NCI-H2029 treated with DMSO at 0.1 percent for 48 hours (cell line): ENCODE data around the gene CHST13.
"Not testable (repeated sequence)": the region's sequence is repeated elsewhere in the genome, so short reads cannot be mapped to it uniquely, and the experiment has no call there.

Experiments used
- DNase-seq: peaks from one replicate; lab custom pipeline; 2025; lab: John Stamatoyannopoulos, UW

CHST13 gene

DNA sequence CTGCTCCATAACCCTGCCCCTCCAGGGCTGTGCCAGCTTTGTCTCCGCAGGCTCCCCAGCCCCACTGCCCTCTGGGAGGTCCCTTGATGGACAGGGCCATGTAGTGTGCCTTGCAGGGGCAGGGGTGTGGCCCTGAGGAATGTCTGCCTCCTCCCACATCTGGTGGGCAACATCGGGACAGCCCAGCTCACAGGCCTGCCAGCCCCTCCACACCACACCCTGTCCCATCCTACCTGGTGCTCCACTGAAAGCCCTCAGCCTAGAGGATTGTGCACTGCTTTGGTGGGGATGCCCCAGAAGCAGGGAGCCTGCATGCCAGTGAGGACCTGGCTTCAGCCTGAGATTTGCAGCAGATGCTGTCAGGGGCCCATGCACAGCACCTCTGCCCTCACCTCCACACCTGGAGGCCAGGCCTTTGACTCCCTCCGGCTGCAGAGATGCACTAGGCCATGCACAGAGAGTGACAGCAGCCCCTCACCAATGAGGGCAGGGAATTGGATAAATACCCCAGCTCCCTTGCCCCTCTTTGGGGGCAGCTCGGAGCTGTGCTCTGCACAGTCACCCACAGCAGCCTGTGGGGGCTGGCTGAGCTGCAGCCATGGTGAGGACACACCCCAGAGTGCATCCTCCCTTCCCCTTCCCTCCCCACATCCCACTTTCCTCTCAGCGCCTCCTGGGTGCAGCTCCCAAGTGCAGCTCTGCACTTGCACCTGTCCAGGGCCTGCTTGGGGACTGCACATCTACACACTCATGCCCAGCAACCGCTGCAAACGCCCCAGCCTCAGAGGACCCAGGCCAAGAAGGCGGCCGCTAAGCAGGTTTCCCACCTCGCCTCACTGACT lies 32.1 kb downstream of the CHST13 start:
- DNase-seq: no peak

DNA sequence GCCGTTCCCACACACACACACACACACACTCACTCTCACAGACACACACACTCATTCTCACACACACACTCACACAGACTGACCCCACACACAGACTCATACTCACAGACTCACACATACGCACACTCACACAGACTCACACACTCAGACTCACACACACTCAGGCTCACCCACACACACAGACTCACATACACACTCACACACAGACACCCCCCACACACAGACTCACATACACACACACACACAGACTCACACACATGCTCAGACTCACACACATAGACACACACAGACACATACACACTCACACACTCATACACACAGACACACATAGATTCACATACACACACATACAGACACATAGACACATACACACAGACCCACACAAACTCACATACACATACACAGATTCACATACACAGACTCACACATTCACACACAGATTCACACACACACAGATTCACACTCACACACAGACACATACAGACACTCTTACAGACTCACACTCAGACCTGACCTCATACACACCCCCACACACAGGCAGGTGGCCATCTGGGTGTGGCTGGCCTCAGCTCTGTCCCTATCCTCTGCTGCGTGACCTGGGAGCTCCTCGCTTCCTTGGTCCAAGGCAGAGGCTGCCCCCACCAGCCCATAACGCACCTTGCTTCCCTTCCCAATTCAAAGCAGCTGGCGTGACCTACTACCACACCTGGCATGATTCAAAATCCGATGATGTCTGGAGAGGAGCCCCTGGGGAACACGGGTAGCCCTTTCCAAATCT lies 32.9 kb downstream of the CHST13 start:
- DNase-seq: no peak

DNA sequence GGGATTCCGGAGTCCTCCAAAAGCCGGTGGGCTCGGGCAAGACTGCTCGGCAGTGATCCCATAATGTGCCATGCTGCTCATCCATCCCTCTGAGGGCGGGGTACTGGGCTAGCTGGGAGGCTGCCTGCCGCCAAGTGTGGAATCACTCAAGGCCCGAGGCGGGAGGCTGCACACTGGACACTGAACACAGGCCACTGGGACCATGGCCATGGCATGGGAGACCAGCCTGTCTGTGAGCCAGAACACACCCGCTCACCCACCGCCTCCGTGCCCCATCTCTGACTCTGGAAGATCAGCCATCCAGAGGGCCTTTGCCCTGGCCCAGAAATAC lies 33.4 kb downstream of the CHST13 start:
- no peak for DNase-seq

DNA sequence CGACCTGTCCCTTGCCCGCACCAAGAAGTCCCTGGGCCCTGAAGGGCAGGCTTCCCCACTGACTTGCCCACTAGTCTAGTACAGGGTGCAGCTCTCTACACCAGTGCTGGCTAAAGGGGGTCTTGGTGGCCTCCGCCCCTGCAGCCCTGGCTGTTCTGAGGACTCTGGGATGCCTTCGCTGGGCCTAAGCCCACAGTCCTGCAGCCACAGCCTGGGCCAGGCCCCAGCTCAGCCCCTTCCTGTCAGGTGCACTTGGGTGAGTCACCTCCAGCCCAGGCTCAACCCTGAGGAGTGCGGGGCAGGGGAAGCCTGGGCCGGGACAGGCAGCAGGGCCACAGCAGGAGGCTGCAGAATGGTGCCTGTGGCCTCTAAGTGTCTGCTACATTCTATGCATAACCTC lies 33.8 kb downstream of the CHST13 start:
- DNase-seq: no peak

DNA sequence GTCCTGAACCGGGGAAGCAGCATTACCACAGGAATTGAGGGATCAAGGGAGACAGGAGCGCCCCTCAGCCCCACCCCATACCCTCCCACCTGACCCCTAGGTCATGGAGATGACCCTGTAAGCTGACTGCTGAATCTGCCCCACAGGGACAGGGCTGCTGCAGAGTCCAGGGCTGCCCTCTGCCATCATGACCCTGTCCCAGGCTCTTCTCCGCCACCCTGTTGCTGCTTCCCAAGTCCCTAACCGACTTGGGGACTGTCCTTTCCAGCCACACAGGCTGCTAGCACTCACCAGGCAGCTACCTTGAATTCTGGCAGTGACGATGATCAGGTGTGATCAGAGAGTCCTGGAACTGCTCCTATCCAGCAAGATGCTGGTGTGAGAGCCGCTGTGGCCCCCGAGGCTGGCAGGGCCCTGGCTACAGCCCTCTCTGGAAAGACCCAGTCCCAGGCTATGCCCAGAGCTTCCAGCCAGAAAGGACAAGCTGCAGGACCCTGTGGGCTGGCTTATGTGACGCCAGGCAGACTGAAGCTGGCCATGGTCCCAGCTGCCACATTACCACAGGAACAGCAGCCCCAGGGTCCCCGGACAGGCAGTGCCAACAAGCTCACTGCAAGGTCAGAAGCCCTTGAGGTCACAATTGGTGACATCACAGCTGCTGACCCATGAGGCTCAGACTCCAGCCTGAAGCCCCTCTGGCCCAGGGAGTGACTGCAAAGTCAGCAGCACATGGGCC lies 34.5 kb downstream of the CHST13 start, which contains the start of gene C3orf22:
Gene C3orf22, minus strand, starts transcription at position 597 of the 736 bp plus-strand sequence. CDS start 5,542 bp downstream, outside the sequence.
- no peak for DNase-seq

DNA sequence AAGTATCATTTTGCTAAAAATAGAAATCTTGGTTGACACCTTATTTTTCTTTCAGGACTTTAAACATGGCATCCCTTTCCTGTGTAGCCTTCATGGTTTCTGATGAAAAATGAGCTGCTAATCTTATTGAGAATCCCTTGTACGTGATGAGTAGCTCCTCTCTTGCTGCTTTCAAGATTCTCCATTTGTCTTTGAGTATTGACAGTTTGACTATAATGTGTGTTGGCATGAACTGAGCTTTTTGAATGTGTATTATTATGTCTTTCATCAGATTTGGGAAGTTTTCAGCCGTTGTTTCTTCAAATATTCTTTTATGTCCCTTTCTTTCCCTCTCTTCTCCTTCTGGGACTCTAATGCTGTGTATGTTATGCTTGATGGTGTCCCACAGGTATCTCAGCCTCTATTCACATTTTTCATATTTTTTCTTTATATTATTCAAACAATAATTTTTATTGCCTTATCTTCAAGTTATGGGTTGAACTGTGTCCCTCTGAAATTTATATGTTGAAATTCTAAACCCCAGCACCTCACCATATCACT lies 38.9 kb downstream of the CHST13 start:
- no peak for DNase-seq

DNA sequence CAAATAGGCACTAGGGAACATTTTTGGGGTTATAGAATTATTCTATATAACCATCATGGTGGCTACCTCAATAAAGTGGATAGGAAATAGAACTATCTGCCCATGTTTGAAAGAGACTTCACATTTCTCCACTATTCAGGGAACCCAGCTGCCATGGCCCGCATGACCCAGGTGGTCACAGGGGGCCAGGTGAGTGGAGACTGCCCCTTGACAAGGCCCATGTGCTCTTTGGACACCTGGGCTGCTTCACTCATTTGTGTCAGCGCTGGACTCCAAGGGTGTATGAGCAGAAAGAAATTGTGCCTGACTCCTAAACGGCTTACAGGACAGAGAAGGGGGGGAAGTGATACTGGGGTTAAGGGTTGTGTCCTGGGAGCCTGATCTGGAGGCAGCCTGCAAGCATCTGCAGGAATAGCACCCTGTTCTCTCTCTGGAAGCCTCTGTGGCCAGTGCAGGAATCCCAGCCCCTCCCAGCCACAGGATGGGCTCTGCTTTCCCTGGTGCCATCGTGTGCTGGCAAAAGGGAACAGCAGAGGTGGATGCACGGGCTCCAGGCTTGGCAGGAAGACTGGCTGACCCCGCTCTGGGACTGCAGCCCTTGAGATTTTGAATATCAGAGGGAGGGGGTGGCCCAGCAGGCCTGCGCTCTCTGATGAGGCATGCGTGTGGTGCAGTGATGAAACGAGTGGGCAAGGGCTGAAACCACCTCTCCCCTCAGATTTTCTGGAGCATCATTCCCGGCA lies 43.9 kb downstream of the CHST13 start:
- no peak for DNase-seq

DNA sequence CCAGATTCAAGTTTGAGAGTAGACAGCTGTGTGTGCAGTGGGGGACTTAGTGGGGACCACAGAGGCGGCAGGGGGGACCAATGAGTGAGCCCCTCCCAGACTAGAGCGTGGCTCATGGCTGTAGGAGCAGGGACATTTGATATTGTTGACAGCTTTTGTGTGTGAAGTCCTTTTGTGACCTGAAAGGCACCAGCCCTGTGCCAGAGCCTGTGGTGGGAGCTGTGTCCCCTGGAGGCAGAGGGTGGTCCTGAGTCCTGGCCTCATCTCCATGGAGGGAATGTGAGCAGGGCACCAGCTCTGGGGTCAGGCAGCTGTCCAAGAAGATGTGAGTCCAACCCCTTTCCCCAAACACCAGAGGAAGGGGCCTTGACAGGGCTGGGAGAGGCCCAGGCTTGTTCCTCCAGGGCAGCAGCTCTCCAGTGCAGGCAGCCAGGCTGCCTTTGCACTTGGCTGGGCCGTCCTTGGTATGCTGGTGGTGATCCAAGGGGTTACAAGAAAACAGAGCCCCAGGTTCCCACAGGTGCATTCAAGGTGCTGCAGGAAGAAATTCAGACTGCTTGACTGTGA lies 44.9 kb downstream of the CHST13 start:
- no peak for DNase-seq

DNA sequence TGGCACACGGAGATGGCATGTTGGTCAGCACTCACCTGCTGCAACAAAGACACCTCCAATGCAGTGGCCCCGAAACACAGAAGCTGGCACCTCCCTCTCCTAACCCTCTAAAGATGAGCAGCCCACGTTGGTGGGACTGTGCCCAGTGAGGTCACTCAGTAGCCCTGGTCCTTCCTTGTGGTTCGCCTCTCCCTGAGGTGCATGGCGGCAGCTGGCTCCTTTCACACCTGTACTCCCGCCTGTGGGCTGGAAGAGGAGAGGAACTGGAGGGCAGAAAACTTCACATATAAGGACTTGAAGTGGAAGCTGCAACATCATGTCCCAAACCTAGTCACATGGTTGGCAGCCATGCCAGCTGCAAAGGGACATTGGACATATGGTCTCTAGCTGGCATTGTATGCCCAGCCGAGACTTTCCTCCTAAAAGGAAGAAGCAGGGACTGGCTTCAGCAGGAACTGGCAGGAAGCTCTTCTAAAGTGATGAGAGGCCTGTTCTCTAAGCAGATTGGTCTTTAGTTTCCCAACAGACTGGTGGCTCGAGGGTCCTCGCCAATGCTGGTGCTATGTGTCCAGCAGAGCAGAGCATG lies 45.5 kb downstream of the CHST13 start:
- DNase-seq: no peak

DNA sequence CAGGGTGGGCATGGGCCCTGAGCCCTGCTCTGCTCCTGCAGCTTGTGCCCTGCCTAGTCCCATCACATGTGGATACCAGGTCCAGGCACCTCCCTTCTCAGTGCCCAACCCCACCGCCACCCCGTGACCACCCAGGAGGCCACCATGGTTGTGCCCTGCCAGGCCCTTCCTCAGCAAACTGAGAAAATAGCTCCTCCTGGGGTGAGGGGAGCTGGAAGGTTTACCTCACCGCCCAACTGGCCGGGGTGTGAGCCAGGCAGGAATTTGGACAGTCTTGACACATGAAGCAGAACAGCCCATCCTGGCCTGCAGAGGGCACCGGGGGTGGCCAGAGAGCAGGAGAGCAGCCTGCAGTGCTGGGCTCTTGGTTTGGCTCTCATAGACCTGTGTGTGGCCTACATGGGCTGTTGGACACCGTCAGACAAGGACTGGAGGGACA lies 46.2 kb downstream of the CHST13 start:
- no peak for DNase-seq

DNA sequence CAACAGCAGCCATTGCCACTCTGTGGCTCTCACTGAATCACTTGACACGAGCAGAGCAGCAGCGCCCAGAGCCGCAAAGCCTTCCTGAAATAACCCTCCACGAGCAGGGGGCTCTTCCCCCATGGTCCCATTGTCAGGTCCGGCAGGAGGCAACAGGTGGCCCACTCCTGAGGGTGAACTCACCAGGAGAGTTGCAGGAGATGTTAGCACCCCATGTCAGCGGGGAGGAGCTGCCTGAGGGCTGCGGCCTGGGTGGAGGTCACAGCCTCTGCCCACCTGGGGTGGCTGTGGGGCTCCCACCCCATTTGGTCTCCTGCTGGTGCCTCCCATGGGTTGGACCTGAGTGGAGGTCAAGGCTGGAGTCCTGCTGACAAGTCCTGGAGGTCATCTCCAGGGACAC lies 47.1 kb downstream of the CHST13 start:
- DNase-seq: no peak

DNA sequence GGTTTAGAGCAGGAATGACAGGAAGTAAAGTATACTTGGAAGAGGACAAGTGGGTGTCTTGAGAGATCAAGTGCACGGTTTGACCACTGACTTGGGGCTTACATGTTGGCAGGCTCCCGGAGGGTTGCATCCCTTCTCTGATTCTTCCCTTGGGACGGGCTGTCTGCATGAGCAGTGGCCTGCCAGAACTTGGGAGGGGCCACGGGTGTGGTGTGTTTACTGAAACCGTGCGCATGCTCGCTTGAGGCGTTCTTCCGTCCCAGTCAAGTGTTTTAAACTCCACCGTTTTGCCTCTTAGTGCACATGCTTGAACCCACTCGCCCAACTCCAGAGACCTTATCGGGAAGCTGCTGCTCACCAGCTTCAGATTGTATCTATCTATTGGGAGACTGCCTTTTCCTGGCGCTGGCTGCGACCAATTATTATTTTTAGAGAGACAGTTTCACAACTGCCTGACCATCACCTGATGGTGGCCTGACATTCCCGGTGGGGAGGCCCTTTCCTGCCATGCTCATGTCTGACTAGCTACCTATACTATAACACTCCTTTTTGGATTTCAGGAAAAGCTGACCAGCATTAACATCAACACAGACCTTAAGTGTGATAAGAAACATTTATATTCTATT lies 49.6 kb downstream of the CHST13 start:
- DNase-seq: no peak

DNA sequence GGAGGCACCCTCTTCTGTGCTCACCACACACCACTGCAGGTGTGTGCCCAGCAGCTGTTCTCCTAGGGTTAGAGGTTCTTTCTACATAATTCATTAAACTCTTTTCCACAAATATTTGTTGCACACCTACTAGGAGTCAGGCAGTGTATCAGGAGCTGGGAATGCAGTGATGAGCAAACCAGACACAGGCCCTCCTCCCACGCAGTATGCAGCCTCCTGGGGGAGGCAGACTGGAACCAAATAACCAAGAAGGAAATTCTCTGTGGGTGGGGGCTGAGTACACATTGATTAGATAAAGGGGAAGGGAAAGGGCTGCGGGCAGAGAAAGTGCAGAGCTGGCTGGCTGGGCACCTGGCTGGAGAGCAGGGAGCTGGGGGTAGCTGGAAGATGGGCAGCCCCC lies 53.3 kb downstream of the CHST13 start:
- DNase-seq: no peak

DNA sequence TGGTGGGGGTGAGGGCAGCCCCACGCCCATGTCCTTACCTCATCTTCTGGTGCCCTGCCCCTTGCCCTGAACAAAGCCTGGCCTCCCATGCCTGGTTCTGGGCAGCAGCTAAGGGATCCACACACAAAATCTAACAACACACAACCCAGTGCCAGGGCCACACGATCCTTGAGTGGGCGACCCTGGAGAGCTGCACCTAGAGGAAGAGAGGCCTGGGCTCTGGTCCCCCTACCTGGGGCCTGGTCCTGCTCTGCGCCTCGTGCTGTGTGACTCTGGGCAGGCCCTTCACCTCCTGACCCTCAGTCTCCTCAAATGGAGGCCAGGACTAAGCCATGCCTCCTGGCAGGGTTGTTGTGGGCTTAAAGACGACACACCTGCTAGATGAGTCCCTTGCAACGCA lies 54.7 kb downstream of the CHST13 start:
- no peak for DNase-seq

DNA sequence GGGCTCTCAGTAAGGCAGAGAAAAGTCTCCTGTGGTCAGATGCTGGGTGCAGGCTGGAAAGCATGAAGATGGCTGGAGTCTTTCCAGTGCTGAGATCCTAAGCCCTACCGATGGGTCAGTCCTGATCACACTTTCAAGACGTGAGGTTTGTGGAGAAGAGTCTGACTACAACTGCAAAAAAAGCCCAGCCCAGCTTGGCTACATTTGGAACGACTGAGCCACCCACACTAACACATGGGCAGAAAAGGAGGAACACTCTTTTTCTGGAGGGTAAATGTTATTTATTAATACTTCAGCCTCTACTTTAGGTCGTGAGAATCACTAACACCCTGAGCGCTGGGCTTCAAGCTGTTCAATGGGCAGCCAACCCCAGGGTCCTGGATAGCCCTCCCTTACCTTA lies 56.8 kb downstream of the CHST13 start:
- no peak for DNase-seq

DNA sequence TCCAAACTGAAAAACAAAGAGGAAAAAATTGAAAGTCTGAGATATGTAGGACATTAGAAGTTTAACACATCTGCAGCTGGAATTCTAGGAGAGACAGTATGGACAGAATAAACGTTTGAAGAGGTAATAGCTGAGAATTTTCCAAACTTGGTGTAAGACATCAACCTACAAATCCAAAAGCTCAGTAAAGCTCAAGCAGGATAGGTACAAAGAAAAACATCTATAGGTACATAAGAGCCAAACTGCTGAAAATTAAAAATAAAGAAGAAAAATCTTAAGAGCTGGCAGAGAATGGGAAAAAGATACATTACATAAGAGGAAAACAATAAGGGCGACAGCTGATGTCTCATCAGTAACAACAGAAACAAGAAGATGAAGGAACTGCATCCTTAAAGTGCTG lies 57.6 kb downstream of the CHST13 start:
- DNase-seq: no peak

DNA sequence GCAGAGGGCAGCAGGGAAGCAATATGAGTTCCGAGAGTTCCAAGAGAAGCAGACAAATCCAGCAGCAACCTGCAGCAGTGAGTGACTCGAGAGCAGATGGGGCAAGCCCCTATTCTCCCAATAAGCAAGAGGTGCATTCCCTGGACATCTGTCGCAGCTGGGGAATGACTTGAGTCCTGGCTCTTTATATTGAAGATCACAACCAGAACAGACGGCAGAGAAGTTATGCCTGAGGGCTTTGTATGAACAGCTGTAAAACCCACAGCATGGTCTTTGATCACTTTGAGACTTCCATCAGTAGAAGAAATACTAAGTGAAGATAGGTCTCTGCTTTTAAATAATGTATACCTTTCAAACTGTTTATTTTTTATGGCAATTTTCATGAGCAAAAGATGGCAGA lies 58.4 kb downstream of the CHST13 start:
- DNase-seq: no peak

DNA sequence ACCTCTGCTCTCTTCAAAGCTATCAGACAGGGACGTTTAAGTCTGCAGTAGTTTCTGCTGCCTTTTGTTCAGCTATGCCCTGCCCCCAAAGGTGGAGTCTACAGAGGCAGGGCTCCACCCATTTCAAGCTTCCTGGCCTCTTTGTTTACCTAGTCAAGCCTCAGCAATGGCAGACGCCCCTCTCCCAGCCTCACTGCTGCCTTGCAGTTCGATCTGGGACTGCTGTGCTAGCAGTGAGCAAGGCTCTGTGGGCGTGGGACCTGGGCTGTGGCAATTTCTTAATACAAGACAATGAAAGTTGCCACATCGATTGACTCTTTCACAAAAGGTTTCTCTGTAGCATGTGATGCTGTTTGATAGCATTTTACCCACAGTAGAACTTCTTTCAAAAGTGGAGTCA lies 67.6 kb downstream of the CHST13 start:
- not testable (repeated sequence) for DNase-seq
